ENCODE results near the gene SLCO3A1.

DNA sequence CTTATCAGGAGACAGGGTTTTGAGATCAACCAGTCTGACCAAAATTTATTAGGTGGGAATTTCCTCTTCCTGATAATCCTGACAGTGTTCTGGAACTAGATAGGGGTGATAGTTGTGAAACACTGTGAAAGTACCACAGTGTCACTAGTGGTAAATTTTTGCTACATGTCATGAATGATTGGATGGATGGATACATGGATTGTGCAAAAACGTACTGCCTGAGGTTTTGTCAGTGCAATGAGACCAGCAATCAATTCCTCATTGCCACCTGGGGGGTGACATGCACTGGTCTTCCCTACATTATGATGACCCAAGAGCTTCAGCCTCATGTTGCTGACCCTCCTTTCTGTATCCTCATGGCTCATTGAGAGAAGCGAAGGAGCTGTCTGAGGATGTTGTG, 123.5 kb downstream of the SLCO3A1 start:
- TF ChIP-seq ATF2 (CRISPR knock-in tag; IDR thresholded peaks at IDR 0.05; ENCODE audit: borderline replicate concordance, low read depth) (no peak), CTCF (IDR thresholded peaks at IDR 0.05) (no peak), MAX (CRISPR knock-in tag; IDR thresholded peaks at IDR 0.05) (no peak), TEAD4 (CRISPR knock-in tag; IDR thresholded peaks at IDR 0.05) (no peak), ELF4 (CRISPR knock-in tag; IDR thresholded peaks at IDR 0.05; ENCODE audit: low read depth) (no peak), ZNF263 (CRISPR knock-in tag; IDR thresholded peaks at IDR 0.05; ENCODE audit: low read depth) (no peak), ZNF121 (CRISPR knock-in tag; IDR thresholded peaks at IDR 0.05) (no peak), GTF2I (CRISPR knock-in tag; conservative IDR thresholded peaks at IDR 0.05) (no peak), CREM (CRISPR knock-in tag; IDR thresholded peaks at IDR 0.05) (no peak), JUN (CRISPR knock-in tag; IDR thresholded peaks at IDR 0.05) (no peak), RELA (CRISPR knock-in tag; IDR thresholded peaks at IDR 0.05; ENCODE audit: borderline replicate concordance) (no peak)
- TF ChIP-seq, protein P1, sequence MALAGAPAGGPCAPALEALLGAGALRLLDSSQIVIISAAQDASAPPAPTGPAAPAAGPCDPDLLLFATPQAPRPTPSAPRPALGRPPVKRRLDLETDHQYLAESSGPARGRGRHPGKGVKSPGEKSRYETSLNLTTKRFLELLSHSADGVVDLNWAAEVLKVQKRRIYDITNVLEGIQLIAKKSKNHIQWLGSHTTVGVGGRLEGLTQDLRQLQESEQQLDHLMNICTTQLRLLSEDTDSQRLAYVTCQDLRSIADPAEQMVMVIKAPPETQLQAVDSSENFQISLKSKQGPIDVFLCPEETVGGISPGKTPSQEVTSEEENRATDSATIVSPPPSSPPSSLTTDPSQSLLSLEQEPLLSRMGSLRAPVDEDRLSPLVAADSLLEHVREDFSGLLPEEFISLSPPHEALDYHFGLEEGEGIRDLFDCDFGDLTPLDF (CRISPR knock-in tag; IDR thresholded peaks at IDR 0.05) = no peak
- TF ChIP-seq, protein P2, sequence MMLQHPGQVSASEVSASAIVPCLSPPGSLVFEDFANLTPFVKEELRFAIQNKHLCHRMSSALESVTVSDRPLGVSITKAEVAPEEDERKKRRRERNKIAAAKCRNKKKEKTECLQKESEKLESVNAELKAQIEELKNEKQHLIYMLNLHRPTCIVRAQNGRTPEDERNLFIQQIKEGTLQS (CRISPR knock-in tag; conservative IDR thresholded peaks at IDR 0.05) = no peak
